K562 (cell line): ENCODE results near the gene RTP3. TPM values are rescaled to one million over a fixed set of nuclear protein-coding genes. Genes with fewer than 3 reads are reported as not detected.

Experiments used
- ATAC-seq: fragments of 200-7000 bp; cut with Tn5 transposase; 3 replicates; pipeline ENCODE4 v1.9.1; 2020; ENCODE audit warnings: moderate library complexity
- BruUV-seq: library from RNA; stranded (reverse); fragments of 400-500 nt; replicated peaks from 2 replicates; lab custom pipeline; 2021; lab: Mats Ljungman, UMichigan
- CTCF ChIA-PET: fragments of 300-600 bp; formaldehyde crosslinking; extraction: SDS; loops from one replicate; lab custom pipeline; 2021; ENCODE audit warnings: low intra/inter-chr PET ratio; lab: Yijun Ruan, JAX
- POLR2A ChIA-PET: fragments of 300-600, 350-650 bp; sonication (Branson Sonifier 250); formaldehyde crosslinking; extraction: SDS; loops from one replicate; lab custom pipeline; 2021; ENCODE audit warnings: antibody characterized with exemption, inconsistent platforms; lab: Yijun Ruan, JAX
- DNase-seq, 4 experiments: peaks; one replicate each; pipeline versions ENCODE4 v3.0.0 to v3.0.0-alpha.2; 2011 to 2018; ENCODE audit warnings: low spot score in 3 of 4, mixed read lengths in 3 of 4; ENCODE audit errors: extremely low read depth in 1 of 4
- FAIRE-seq: peaks from 2 replicates; lab custom pipeline; 2011; peaks lifted over from hg19 to GRCh38; lab: Jason Lieb, UNC
- H2AFZ ChIP-seq: 2 replicates; pipeline ENCODE4 v1.6.0; 2011; ENCODE audit warnings: low read depth, low read length, control low read depth, inconsistent platforms
- H3K27ac ChIP-seq: fragments of 200-600 bp; 3 replicates; pipeline ENCODE4 v1.8.0; 2011; ENCODE audit warnings: low read depth, mild to moderate bottlenecking, control low read depth, inconsistent platforms, low read length, moderate library complexity, mixed read lengths; ENCODE audit errors: extremely low read depth
- H3K27me3 ChIP-seq, 2 experiments: fragments of 300-600 bp in 1 of 2; 2 replicates in 1 of 2; 3 replicates in 1 of 2; pipeline versions ENCODE4 v1.6.0 to v1.8.0; 2011; ENCODE audit warnings: inconsistent platforms in 2 of 2, low read length in 2 of 2, mild to moderate bottlenecking in 1 of 2, mixed read lengths in 1 of 2, moderate library complexity in 1 of 2; ENCODE audit not compliant: control insufficient read depth in 2 of 2, insufficient read depth in 2 of 2
- H3K36me3 ChIP-seq: fragments of 300-600 bp; 3 replicates; pipeline ENCODE4 v1.8.0; 2011; ENCODE audit warnings: mild to moderate bottlenecking, low read length, inconsistent platforms; ENCODE audit not compliant: control insufficient read depth, insufficient read depth
- H3K4me1 ChIP-seq, 2 experiments: fragments of 200-600 bp in 1 of 2; replicated peaks in 1 of 2; 2 replicates in 1 of 2; 3 replicates in 1 of 2; pipeline versions ENCODE4 v1.5.1 to v1.8.0; 2011; ENCODE audit warnings: inconsistent platforms in 2 of 2, low read length in 2 of 2, mild to moderate bottlenecking in 1 of 2, mixed read lengths in 1 of 2, moderate library complexity in 1 of 2; ENCODE audit not compliant: control insufficient read depth in 2 of 2, insufficient read depth in 2 of 2
- H3K4me2 ChIP-seq: 2 replicates; pipeline ENCODE4 v1.6.1; 2011; ENCODE audit warnings: low read length, control low read depth, inconsistent platforms, mixed read lengths; ENCODE audit not compliant: insufficient read depth
- H3K4me3 ChIP-seq: fragments of 200-600 bp; sonication (generic), shearing (Covaris generic); 2 replicates; pipeline ENCODE4 v1.5.1; 2016; ENCODE audit warnings: control low read depth, inconsistent platforms
- H3K79me2 ChIP-seq: fragments of 200-600 bp; 3 replicates; pipeline ENCODE4 v1.8.0; 2011; ENCODE audit warnings: low read length, inconsistent platforms; ENCODE audit not compliant: control insufficient read depth, insufficient read depth
- H3K9ac ChIP-seq, 2 experiments: 2 replicates each; pipeline versions ENCODE4 v1.6.0 to v1.6.1; 2011; ENCODE audit warnings: low read depth in 2 of 2, low read length in 2 of 2, control low read depth in 1 of 2, inconsistent platforms in 1 of 2, mild to moderate bottlenecking in 1 of 2, mixed read lengths in 1 of 2; ENCODE audit not compliant: insufficient read depth in 1 of 2
- H3K9me1 ChIP-seq: one replicate; pipeline ENCODE4 v1.6.0; 2011; ENCODE audit warnings: inconsistent platforms, mild to moderate bottlenecking, low read length, moderate library complexity; ENCODE audit not compliant: control insufficient read depth, insufficient read depth
- H3K9me3 ChIP-seq: replicated peaks from 2 replicates; pipeline ENCODE4 v1.5.1; 2011; ENCODE audit warnings: low read depth, low read length, inconsistent platforms; ENCODE audit not compliant: control insufficient read depth, insufficient read depth
- H4K20me1 ChIP-seq: replicated peaks from 2 replicates; pipeline ENCODE4 v1.6.1; 2011; ENCODE audit warnings: low read length, inconsistent platforms, mixed read lengths; ENCODE audit not compliant: control insufficient read depth, insufficient read depth
- BDP1 ChIP-seq: IDR thresholded peaks from 3 replicates; pipeline ENCODE4 v1.6.1; 2011; ENCODE audit not compliant: insufficient read length, insufficient read depth
- BRD4 ChIP-seq: fragments of 200-600 bp; sonication (generic); IDR thresholded peaks from 2 replicates; pipeline ENCODE4 v1.6.1; 2017; ENCODE audit warnings: inconsistent platforms
- CHD1 ChIP-seq: fragments of 200-600 bp; sonication (generic); IDR thresholded peaks from one replicate; pipeline ENCODE4 v1.6.1; 2012; ENCODE audit warnings: mild to moderate bottlenecking, moderate library complexity, low read length, inconsistent platforms
- KDM4B ChIP-seq, 2 experiments: fragments of 450-650 bp in 1 of 2; sonication (generic) in 1 of 2; IDR thresholded peaks; 2 replicates each; pipeline ENCODE4 v1.6.1; 2016 to 2017; ENCODE audit warnings: borderline replicate concordance in 2 of 2, antibody characterized with exemption in 1 of 2, low read depth in 1 of 2, mild to moderate bottlenecking in 1 of 2
- MCM2 ChIP-seq: fragments of 450-650 bp; IDR thresholded peaks from 2 replicates; pipeline ENCODE4 v1.6.1; 2017; ENCODE audit warnings: low read depth, mild to moderate bottlenecking
- ZBED1 ChIP-seq: IDR thresholded peaks from 2 replicates; pipeline ENCODE4 v1.6.1; 2014
- ZNF785 ChIP-seq: fragments of 250-450 bp; sonication (Bioruptor Pico); IDR thresholded peaks from 2 replicates; pipeline ENCODE4 v1.4.0; 2020; ENCODE audit warnings: mild to moderate bottlenecking
- WGBS: fragments of 100-300 bp; shearing (Covaris generic); methylation state at CpG from one replicate; pipeline ENCODE4 v1.1.6; 2016; ENCODE audit warnings: low coverage, mixed read lengths; ENCODE audit not compliant: insufficient coverage; ENCODE audit errors: missing lambda C conversion rate; 5-methylcytosine and 5-hydroxymethylcytosine counted together
- in situ Hi-C: fragments of 300-500 bp; cut with MboI; formaldehyde crosslinking; loops from 4 replicates; pipeline ENCODE4 v1.15.0; 2018; ENCODE audit warnings: inconsistent platforms, mixed read lengths
- intact Hi-C: fragments of 100-400 bp; cut with micrococcal nuclease; formaldehyde crosslinking; loops from 2 replicates; pipeline ENCODE4 v1.14.2; 2022
- polyA plus RNA-seq, 8 experiments: library from polyadenylated mRNA; depleted of rRNA in 4 of 8; stranded (reverse) in 5 of 8; unstranded in 3 of 8; fragments of >200 nt; fragmentation: Nextera tagmentation in 2 of 8; fragmentation: Illumina TruSeq in 1 of 8; extraction: Ambion mirVana in 2 of 8; extraction: Trizol in 1 of 8; gene quantifications; 2 replicates each; pipeline versions ENCODE4 v1.2.1 to v1.2.3, GENCODE V29; 2011 to 2014; ENCODE audit warnings: inconsistent platforms in 1 of 8, missing spikeins in 1 of 8
- total RNA-seq, 7 experiments: library from RNA; depleted of rRNA in 6 of 7; stranded (reverse); fragments of >200 nt in 6 of 7; fragmentation: Illumina TruSeq in 2 of 7; extraction: Trizol in 2 of 7; gene quantifications; 2 replicates each; pipeline versions ENCODE4 v1.2.1 to v1.2.3, GENCODE V29; 2011 to 2021; ENCODE audit warnings: low replicate concordance in 1 of 7
- TF ChIP-seq, protein P1 (sequence below): fragments of 200-800 bp; sonication (Bioruptor generic); IDR thresholded peaks from 2 replicates; pipeline ENCODE4 v1.6.1; 2016; ENCODE audit warnings: missing genetic modification characterization, missing compliant biosample characterization
- TF ChIP-seq, protein P2 (sequence below): fragments of 250-450 bp; sonication (Bioruptor Pico); IDR thresholded peaks from 2 replicates; pipeline ENCODE4 v1.9.0; 2021; ENCODE audit warnings: mild to moderate bottlenecking, inconsistent platforms

The RTP3 gene
- total and polyA plus RNA-seq, 9 of the 15 experiments (the other 6 are each of a cell fraction or from before 2014, with no cell fraction given) = not detected

DNA sequence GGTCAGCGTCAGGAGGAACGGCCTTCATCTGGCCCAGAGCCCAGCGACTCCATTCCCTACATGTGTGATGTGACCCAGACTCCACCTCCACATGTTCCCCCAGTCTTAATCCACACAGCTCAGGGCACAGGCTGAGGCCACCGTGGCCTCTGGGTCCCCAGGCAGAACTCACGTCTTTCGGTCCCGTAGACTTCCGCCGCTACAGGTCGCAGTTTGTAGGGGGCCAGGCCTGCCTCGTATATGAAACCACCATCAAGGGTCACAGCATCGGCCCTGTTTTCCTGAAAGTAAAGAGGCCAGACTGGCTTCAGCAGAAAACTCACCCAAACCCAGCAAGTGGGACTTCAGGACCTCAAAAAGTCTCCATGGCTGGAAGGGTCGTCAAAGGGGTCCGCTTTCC, 41.7 kb upstream of the RTP3 start (continued):
- TF ChIP-seq, protein P1, sequence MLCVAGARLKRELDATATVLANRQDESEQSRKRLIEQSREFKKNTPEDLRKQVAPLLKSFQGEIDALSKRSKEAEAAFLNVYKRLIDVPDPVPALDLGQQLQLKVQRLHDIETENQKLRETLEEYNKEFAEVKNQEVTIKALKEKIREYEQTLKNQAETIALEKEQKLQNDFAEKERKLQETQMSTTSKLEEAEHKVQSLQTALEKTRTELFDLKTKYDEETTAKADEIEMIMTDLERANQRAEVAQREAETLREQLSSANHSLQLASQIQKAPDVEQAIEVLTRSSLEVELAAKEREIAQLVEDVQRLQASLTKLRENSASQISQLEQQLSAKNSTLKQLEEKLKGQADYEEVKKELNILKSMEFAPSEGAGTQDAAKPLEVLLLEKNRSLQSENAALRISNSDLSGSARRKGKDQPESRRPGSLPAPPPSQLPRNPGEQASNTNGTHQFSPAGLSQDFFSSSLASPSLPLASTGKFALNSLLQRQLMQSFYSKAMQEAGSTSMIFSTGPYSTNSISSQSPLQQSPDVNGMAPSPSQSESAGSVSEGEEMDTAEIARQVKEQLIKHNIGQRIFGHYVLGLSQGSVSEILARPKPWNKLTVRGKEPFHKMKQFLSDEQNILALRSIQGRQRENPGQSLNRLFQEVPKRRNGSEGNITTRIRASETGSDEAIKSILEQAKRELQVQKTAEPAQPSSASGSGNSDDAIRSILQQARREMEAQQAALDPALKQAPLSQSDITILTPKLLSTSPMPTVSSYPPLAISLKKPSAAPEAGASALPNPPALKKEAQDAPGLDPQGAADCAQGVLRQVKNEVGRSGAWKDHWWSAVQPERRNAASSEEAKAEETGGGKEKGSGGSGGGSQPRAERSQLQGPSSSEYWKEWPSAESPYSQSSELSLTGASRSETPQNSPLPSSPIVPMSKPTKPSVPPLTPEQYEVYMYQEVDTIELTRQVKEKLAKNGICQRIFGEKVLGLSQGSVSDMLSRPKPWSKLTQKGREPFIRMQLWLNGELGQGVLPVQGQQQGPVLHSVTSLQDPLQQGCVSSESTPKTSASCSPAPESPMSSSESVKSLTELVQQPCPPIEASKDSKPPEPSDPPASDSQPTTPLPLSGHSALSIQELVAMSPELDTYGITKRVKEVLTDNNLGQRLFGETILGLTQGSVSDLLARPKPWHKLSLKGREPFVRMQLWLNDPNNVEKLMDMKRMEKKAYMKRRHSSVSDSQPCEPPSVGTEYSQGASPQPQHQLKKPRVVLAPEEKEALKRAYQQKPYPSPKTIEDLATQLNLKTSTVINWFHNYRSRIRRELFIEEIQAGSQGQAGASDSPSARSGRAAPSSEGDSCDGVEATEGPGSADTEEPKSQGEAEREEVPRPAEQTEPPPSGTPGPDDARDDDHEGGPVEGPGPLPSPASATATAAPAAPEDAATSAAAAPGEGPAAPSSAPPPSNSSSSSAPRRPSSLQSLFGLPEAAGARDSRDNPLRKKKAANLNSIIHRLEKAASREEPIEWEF (CRISPR knock-in tag) = no peak
- TF ChIP-seq BRD4 = no peak
- no peak for TF ChIP-seq ZBED1
- no peak for TF ChIP-seq CHD1
- no peak for TF ChIP-seq MCM2
- no peak for TF ChIP-seq KDM4B (IDR thresholded peaks at IDR 0.05; ENCODE audit: borderline replicate concordance in 2 of 2, low read depth in 1 of 2)

DNA sequence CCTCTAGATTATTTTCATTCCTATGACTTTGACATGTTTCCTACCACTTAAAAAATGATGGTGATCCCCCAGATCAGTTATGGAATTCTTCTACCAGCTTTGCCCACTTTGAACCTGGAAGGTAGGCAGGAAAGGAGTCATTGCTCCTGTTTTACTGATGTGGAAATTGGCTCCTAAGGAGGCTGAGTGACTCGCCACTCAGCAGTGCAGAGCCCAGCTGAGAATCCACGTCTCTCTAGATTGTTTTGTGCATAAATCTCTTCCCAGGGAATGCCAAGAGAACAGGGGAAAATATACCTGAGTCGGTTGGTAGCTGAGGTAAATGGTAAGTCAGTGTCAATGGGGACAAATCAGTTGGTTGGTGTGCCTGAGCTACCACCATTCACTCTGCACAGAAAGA, 37.7 kb upstream of the RTP3 start:
- no peak for DNase-seq
- no peak for ATAC-seq
- H3K9me3 ChIP-seq = no peaks in the 10 kb centered on the region
- no peaks in the 10 kb centered on the region for H4K20me1 ChIP-seq
- ChIA-PET CTCF (no interaction called here), POLR2A (interaction anchor here (0.7 to 1.1 kb wide), 2 partner anchors 17 to 506 kb away, joined by 3 read pairs; no protein-coding TSS in a partner anchor)
- in situ Hi-C loops = no loop called here
- H3K27ac ChIP-seq = no peak overlapping the region
- H3K9me1 ChIP-seq = no peaks in the 10 kb centered on the region
- H3K79me2 ChIP-seq = no peaks in the 10 kb centered on the region
- H2AFZ ChIP-seq = no peak overlapping the region
- H3K4me1 ChIP-seq = peaks cover 0 to 6% of the 10 kb centered on the region in 2 experiments; a peak in 1 of 5 replicates
- WGBS = 0% methylated on average over 3 of the region's 3 CpGs
- intact Hi-C loops = no loop called here
- no peaks in the 10 kb centered on the region for H3K36me3 ChIP-seq
- peaks cover 55 to 73% of the 10 kb centered on the region in 2 experiments for H3K27me3 ChIP-seq
- no peak overlapping the region for H3K4me2 ChIP-seq
- no peak overlapping the region for H3K9ac ChIP-seq
- no TSS peak for BruUV-seq
- FAIRE-seq = no peak
- H3K4me3 ChIP-seq = no peak overlapping the region
- TF ChIP-seq BDP1 = no peak
- TF ChIP-seq, protein P2, sequence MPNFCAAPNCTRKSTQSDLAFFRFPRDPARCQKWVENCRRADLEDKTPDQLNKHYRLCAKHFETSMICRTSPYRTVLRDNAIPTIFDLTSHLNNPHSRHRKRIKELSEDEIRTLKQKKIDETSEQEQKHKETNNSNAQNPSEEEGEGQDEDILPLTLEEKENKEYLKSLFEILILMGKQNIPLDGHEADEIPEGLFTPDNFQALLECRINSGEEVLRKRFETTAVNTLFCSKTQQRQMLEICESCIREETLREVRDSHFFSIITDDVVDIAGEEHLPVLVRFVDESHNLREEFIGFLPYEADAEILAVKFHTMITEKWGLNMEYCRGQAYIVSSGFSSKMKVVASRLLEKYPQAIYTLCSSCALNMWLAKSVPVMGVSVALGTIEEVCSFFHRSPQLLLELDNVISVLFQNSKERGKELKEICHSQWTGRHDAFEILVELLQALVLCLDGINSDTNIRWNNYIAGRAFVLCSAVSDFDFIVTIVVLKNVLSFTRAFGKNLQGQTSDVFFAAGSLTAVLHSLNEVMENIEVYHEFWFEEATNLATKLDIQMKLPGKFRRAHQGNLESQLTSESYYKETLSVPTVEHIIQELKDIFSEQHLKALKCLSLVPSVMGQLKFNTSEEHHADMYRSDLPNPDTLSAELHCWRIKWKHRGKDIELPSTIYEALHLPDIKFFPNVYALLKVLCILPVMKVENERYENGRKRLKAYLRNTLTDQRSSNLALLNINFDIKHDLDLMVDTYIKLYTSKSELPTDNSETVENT (CRISPR knock-in tag) = no peak
- TF ChIP-seq ZNF785 = no peak
